Endodermal cell (in vitro differentiated cells): Measurements from ENCODE around the gene EEIG2. TPM values are rescaled to one million over a fixed set of nuclear protein-coding genes. Genes with fewer than 3 reads are reported as not detected.

Experiments
- DNase-seq: peaks from one replicate; pipeline ENCODE4 v3.0.0-alpha.2; 2017
- H3K27ac ChIP-seq: 2 replicates; pipeline ENCODE4 v1.5.1; 2013; ENCODE audit warnings: mild to moderate bottlenecking, low read depth, low read length, moderate library complexity
- H3K27me3 ChIP-seq: 2 replicates; pipeline ENCODE4 v1.6.1; 2013; ENCODE audit warnings: mild to moderate bottlenecking, low read length, moderate library complexity; ENCODE audit not compliant: insufficient read depth, control insufficient read depth, poor library complexity, severe bottlenecking
- H3K36me3 ChIP-seq: 2 replicates; pipeline ENCODE4 v1.7.0; 2013; ENCODE audit warnings: mild to moderate bottlenecking, low read length, moderate library complexity; ENCODE audit not compliant: control insufficient read depth, insufficient read depth
- H3K4me1 ChIP-seq: one replicate; pipeline ENCODE4 v1.7.0; 2013; ENCODE audit warnings: low read length; ENCODE audit not compliant: control insufficient read depth, insufficient read depth
- H3K4me3 ChIP-seq: 2 replicates; pipeline ENCODE4 v1.5.1; 2013; ENCODE audit warnings: mild to moderate bottlenecking, low read length, moderate library complexity
- H3K9ac ChIP-seq: 2 replicates; pipeline ENCODE4 v1.6.1; 2013; ENCODE audit warnings: mild to moderate bottlenecking, low read length, moderate library complexity; ENCODE audit not compliant: poor library complexity, severe bottlenecking; ENCODE audit errors: extremely low read depth
- H3K9me3 ChIP-seq: 2 replicates; pipeline ENCODE4 v1.6.1; 2013; ENCODE audit warnings: mild to moderate bottlenecking, low read length, moderate library complexity; ENCODE audit not compliant: control insufficient read depth
- H3K27ac Mint-ChIP-seq: 2 replicates; pipeline ENCODE4 v1.8.0; 2020; ENCODE audit warnings: mixed read lengths
- H3K27me3 Mint-ChIP-seq: 2 replicates; pipeline ENCODE4 v1.8.0; 2021; ENCODE audit warnings: mild to moderate bottlenecking, mixed read lengths; ENCODE audit not compliant: insufficient read depth
- H3K36me3 Mint-ChIP-seq: 2 replicates; pipeline ENCODE4 v1.8.0; 2020; ENCODE audit warnings: low read depth, mixed read lengths
- H3K4me1 Mint-ChIP-seq: 2 replicates; pipeline ENCODE4 v1.8.0; 2020; ENCODE audit warnings: mixed read lengths
- H3K4me3 Mint-ChIP-seq: 2 replicates; pipeline ENCODE4 v1.8.0; 2020; ENCODE audit warnings: mild to moderate bottlenecking, moderate library complexity, mixed read lengths
- H3K9me3 Mint-ChIP-seq: 2 replicates; pipeline ENCODE4 v1.8.0; 2020; ENCODE audit warnings: mild to moderate bottlenecking, mixed read lengths
- CTCF ChIP-seq: fragments of 200-600 bp; sonication (generic); conservative IDR thresholded peaks from 2 replicates; pipeline ENCODE4 v1.5.0; 2021; ENCODE audit warnings: antibody characterized with exemption, mild to moderate bottlenecking
- WGBS, 2 experiments: methylation state at CpG; one replicate each; pipeline versions ENCODE4 v1.1.5 to v1.1.7; 2013; ENCODE audit warnings: missing lambda C conversion rate in 2 of 2, mixed read lengths in 1 of 2; ENCODE audit not compliant: insufficient coverage in 1 of 2, insufficient read length in 1 of 2; 5-methylcytosine and 5-hydroxymethylcytosine counted together
- total RNA-seq, 2 donors: library from RNA; stranded (reverse); fragmentation: NEBNext Ultra II Directional in 1 of 2; extraction: Animal tissue kit (Norgen Biotek cat#: 25700) in 1 of 2; gene quantifications; 2 replicates in 1 of 2; 3 replicates in 1 of 2; pipeline ENCODE4 v1.2.1, GENCODE V29; 2021

The EEIG2 gene
- total RNA-seq, 2 donors from 2014 or later: 10.2 to 12.9 TPM

GRCh38 chr1:108584428-108584856 lies 24.5 kb downstream of the EEIG2 start:
- peaks cover 26% of the 10 kb centered on the region for H3K9me3 ChIP-seq
- H3K4me3 ChIP-seq: no peak overlapping the region
- no peaks in the 10 kb centered on the region for H3K27me3 Mint-ChIP-seq
- no peaks in the 10 kb centered on the region for H3K4me1 ChIP-seq
- no peak overlapping the region for H3K4me3 Mint-ChIP-seq
- DNase-seq: no peak
- no peak for TF ChIP-seq CTCF
- H3K27ac ChIP-seq: no peak overlapping the region
- peaks cover 18% of the 10 kb centered on the region for H3K9me3 Mint-ChIP-seq
- H3K36me3 ChIP-seq: no peaks in the 10 kb centered on the region
- H3K36me3 Mint-ChIP-seq: peaks cover 4% of the 10 kb centered on the region
- no peaks in the 10 kb centered on the region for H3K27me3 ChIP-seq
- no peak overlapping the region for H3K27ac Mint-ChIP-seq
- no peak overlapping the region for H3K9ac ChIP-seq
- H3K4me1 Mint-ChIP-seq: peaks cover 6% of the 10 kb centered on the region
- 93 to 95% methylated on average over 3 to 5 of the region's 5 CpGs for WGBS, 2 experiments

GRCh38 chr1:108585313-108585712 lies 25.4 kb downstream of the EEIG2 start:
- H3K4me1 ChIP-seq: no peaks in the 10 kb centered on the region
- H3K27me3 Mint-ChIP-seq: no peaks in the 10 kb centered on the region
- peaks cover 12% of the 10 kb centered on the region for H3K9me3 Mint-ChIP-seq
- peaks cover under 1% of the 10 kb centered on the region for H3K36me3 Mint-ChIP-seq
- DNase-seq: no peak
- peaks cover 17% of the 10 kb centered on the region for H3K9me3 ChIP-seq
- 92% methylated on average over 1 of the region's 1 CpG; no CpG with 5 or more reads in 1 of the 2 experiments for WGBS, 2 experiments
- no peak overlapping the region for H3K4me3 Mint-ChIP-seq
- H3K4me3 ChIP-seq: no peak overlapping the region
- no peak overlapping the region for H3K27ac Mint-ChIP-seq
- H3K27me3 ChIP-seq: no peaks in the 10 kb centered on the region
- no peak overlapping the region for H3K27ac ChIP-seq
- H3K9ac ChIP-seq: no peak overlapping the region
- no peak for TF ChIP-seq CTCF
- H3K36me3 ChIP-seq: no peaks in the 10 kb centered on the region
- peaks cover 7% of the 10 kb centered on the region for H3K4me1 Mint-ChIP-seq

- Mint-ChIP-seq H3K4me3 (no peak overlapping the region), H3K9me3 (no peaks in the 10 kb centered on the region), H3K36me3 (no peaks in the 10 kb centered on the region), H3K4me1 (peaks cover 11% of the 10 kb centered on the region), H3K27ac (no peak overlapping the region), H3K27me3 (no peaks in the 10 kb centered on the region)
- TF ChIP-seq CTCF: no peak
- Histone ChIP-seq H3K9me3 (no peaks in the 10 kb centered on the region), H3K36me3 (no peaks in the 10 kb centered on the region), H3K27ac (no peak overlapping the region), H3K27me3 (no peaks in the 10 kb centered on the region), H3K4me1 (no peaks in the 10 kb centered on the region), H3K9ac (no peak overlapping the region), H3K4me3 (no peak overlapping the region)
- no peak for DNase-seq
- WGBS, 2 experiments: 88% methylated on average over 2 of the region's 2 CpGs; no CpG with 5 or more reads in 1 of the 2 experiments
Observed at GRCh38 chr1:108590441-108590840, 30.5 kb downstream of the EEIG2 start.
